K562 (cell line): Measurements from ENCODE around the gene TMPRSS11B. TPM values are rescaled to one million over a fixed set of nuclear protein-coding genes. Genes with fewer than 3 reads are reported as not detected.

Experiments
- ATAC-seq: fragments of 200-7000 bp; cut with Tn5 transposase; 3 replicates; pipeline ENCODE4 v1.9.1; 2020; ENCODE audit warnings: moderate library complexity
- BruUV-seq: library from RNA; stranded (reverse); fragments of 400-500 nt; replicated peaks from 2 replicates; lab custom pipeline; 2021; lab: Mats Ljungman, UMichigan
- CTCF ChIA-PET: fragments of 300-600 bp; formaldehyde crosslinking; extraction: SDS; loops from one replicate; lab custom pipeline; 2021; ENCODE audit warnings: low intra/inter-chr PET ratio; lab: Yijun Ruan, JAX
- POLR2A ChIA-PET: fragments of 300-600, 350-650 bp; sonication (Branson Sonifier 250); formaldehyde crosslinking; extraction: SDS; loops from one replicate; lab custom pipeline; 2021; ENCODE audit warnings: antibody characterized with exemption, inconsistent platforms; lab: Yijun Ruan, JAX
- DNase-seq, 4 experiments: peaks; one replicate each; pipeline versions ENCODE4 v3.0.0 to v3.0.0-alpha.2; 2011 to 2018; ENCODE audit warnings: low spot score in 3 of 4, mixed read lengths in 3 of 4; ENCODE audit errors: extremely low read depth in 1 of 4
- FAIRE-seq: peaks from 2 replicates; lab custom pipeline; 2011; peaks lifted over from hg19 to GRCh38; lab: Jason Lieb, UNC
- H2AFZ ChIP-seq: 2 replicates; pipeline ENCODE4 v1.6.0; 2011; ENCODE audit warnings: low read depth, low read length, control low read depth, inconsistent platforms
- H3K27ac ChIP-seq: fragments of 200-600 bp; 3 replicates; pipeline ENCODE4 v1.8.0; 2011; ENCODE audit warnings: low read depth, mild to moderate bottlenecking, control low read depth, inconsistent platforms, low read length, moderate library complexity, mixed read lengths; ENCODE audit errors: extremely low read depth
- H3K27me3 ChIP-seq, 2 experiments: fragments of 300-600 bp in 1 of 2; 2 replicates in 1 of 2; 3 replicates in 1 of 2; pipeline versions ENCODE4 v1.6.0 to v1.8.0; 2011; ENCODE audit warnings: inconsistent platforms in 2 of 2, low read length in 2 of 2, mild to moderate bottlenecking in 1 of 2, mixed read lengths in 1 of 2, moderate library complexity in 1 of 2; ENCODE audit not compliant: control insufficient read depth in 2 of 2, insufficient read depth in 2 of 2
- H3K36me3 ChIP-seq: fragments of 300-600 bp; 3 replicates; pipeline ENCODE4 v1.8.0; 2011; ENCODE audit warnings: mild to moderate bottlenecking, low read length, inconsistent platforms; ENCODE audit not compliant: control insufficient read depth, insufficient read depth
- H3K4me1 ChIP-seq, 2 experiments: fragments of 200-600 bp in 1 of 2; replicated peaks in 1 of 2; 2 replicates in 1 of 2; 3 replicates in 1 of 2; pipeline versions ENCODE4 v1.5.1 to v1.8.0; 2011; ENCODE audit warnings: inconsistent platforms in 2 of 2, low read length in 2 of 2, mild to moderate bottlenecking in 1 of 2, mixed read lengths in 1 of 2, moderate library complexity in 1 of 2; ENCODE audit not compliant: control insufficient read depth in 2 of 2, insufficient read depth in 2 of 2
- H3K4me2 ChIP-seq: 2 replicates; pipeline ENCODE4 v1.6.1; 2011; ENCODE audit warnings: low read length, control low read depth, inconsistent platforms, mixed read lengths; ENCODE audit not compliant: insufficient read depth
- H3K4me3 ChIP-seq: fragments of 200-600 bp; sonication (generic), shearing (Covaris generic); 2 replicates; pipeline ENCODE4 v1.5.1; 2016; ENCODE audit warnings: control low read depth, inconsistent platforms
- H3K79me2 ChIP-seq: fragments of 200-600 bp; 3 replicates; pipeline ENCODE4 v1.8.0; 2011; ENCODE audit warnings: low read length, inconsistent platforms; ENCODE audit not compliant: control insufficient read depth, insufficient read depth
- H3K9ac ChIP-seq, 2 experiments: 2 replicates each; pipeline versions ENCODE4 v1.6.0 to v1.6.1; 2011; ENCODE audit warnings: low read depth in 2 of 2, low read length in 2 of 2, control low read depth in 1 of 2, inconsistent platforms in 1 of 2, mild to moderate bottlenecking in 1 of 2, mixed read lengths in 1 of 2; ENCODE audit not compliant: insufficient read depth in 1 of 2
- H3K9me1 ChIP-seq: one replicate; pipeline ENCODE4 v1.6.0; 2011; ENCODE audit warnings: inconsistent platforms, mild to moderate bottlenecking, low read length, moderate library complexity; ENCODE audit not compliant: control insufficient read depth, insufficient read depth
- H3K9me3 ChIP-seq: replicated peaks from 2 replicates; pipeline ENCODE4 v1.5.1; 2011; ENCODE audit warnings: low read depth, low read length, inconsistent platforms; ENCODE audit not compliant: control insufficient read depth, insufficient read depth
- H4K20me1 ChIP-seq: replicated peaks from 2 replicates; pipeline ENCODE4 v1.6.1; 2011; ENCODE audit warnings: low read length, inconsistent platforms, mixed read lengths; ENCODE audit not compliant: control insufficient read depth, insufficient read depth
- CEBPB ChIP-seq: fragments of 450-650 bp; IDR thresholded peaks from 2 replicates; pipeline ENCODE4 v1.6.1; 2016; ENCODE audit warnings: missing genetic modification characterization, missing compliant biosample characterization
- CLOCK ChIP-seq: fragments of 250-450 bp; sonication (Bioruptor Pico); IDR thresholded peaks from 2 replicates; pipeline ENCODE4 v1.4.0; 2020; ENCODE audit warnings: mild to moderate bottlenecking, moderate library complexity, borderline replicate concordance
- NONO ChIP-seq, 2 experiments: fragments of 200-400 bp in 1 of 2; fragments of 450-650 bp in 1 of 2; formaldehyde crosslinking in 1 of 2; IDR thresholded peaks; 2 replicates each; pipeline ENCODE4 v1.6.1; 2017; ENCODE audit warnings: low read depth in 2 of 2, mild to moderate bottlenecking in 2 of 2, moderate library complexity in 2 of 2, low read length in 1 of 2
- RUNX1 ChIP-seq: sonication (generic); IDR thresholded peaks from 2 replicates; pipeline ENCODE4 v1.6.1; 2016; ENCODE audit warnings: antibody characterized with exemption, low read depth
- ZNF77 ChIP-seq: fragments of 250-450 bp; sonication (Bioruptor Pico); IDR thresholded peaks from 2 replicates; pipeline ENCODE4 v1.5.0; 2020
- WGBS: fragments of 100-300 bp; shearing (Covaris generic); methylation state at CpG from one replicate; pipeline ENCODE4 v1.1.6; 2016; ENCODE audit warnings: low coverage, mixed read lengths; ENCODE audit not compliant: insufficient coverage; ENCODE audit errors: missing lambda C conversion rate; 5-methylcytosine and 5-hydroxymethylcytosine counted together
- in situ Hi-C: fragments of 300-500 bp; cut with MboI; formaldehyde crosslinking; loops from 4 replicates; pipeline ENCODE4 v1.15.0; 2018; ENCODE audit warnings: inconsistent platforms, mixed read lengths
- intact Hi-C: fragments of 100-400 bp; cut with micrococcal nuclease; formaldehyde crosslinking; loops from 2 replicates; pipeline ENCODE4 v1.14.2; 2022
- polyA plus RNA-seq, 8 experiments: library from polyadenylated mRNA; depleted of rRNA in 4 of 8; stranded (reverse) in 5 of 8; unstranded in 3 of 8; fragments of >200 nt; fragmentation: Nextera tagmentation in 2 of 8; fragmentation: Illumina TruSeq in 1 of 8; extraction: Ambion mirVana in 2 of 8; extraction: Trizol in 1 of 8; gene quantifications; 2 replicates each; pipeline versions ENCODE4 v1.2.1 to v1.2.3, GENCODE V29; 2011 to 2014; ENCODE audit warnings: inconsistent platforms in 1 of 8, missing spikeins in 1 of 8
- total RNA-seq, 7 experiments: library from RNA; depleted of rRNA in 6 of 7; stranded (reverse); fragments of >200 nt in 6 of 7; fragmentation: Illumina TruSeq in 2 of 7; extraction: Trizol in 2 of 7; gene quantifications; 2 replicates each; pipeline versions ENCODE4 v1.2.1 to v1.2.3, GENCODE V29; 2011 to 2021; ENCODE audit warnings: low replicate concordance in 1 of 7

The TMPRSS11B gene
- total and polyA plus RNA-seq, 9 of the 15 experiments (the other 6 are each of a cell fraction or from before 2014, with no cell fraction given), result 0.03 to 0.07 TPM; not detected in 7

GRCh38 chr4:68218044-68218443, 27.4 kb downstream of the TMPRSS11B start:
- ChIA-PET POLR2A (no interaction called here), CTCF (no interaction called here)
- Histone ChIP-seq H3K4me2 (no peak overlapping the region), H3K9me1 (no peaks in the 10 kb centered on the region), H3K27me3 (no peaks in the 10 kb centered on the region), H3K27ac (no peak overlapping the region), H3K79me2 (no peaks in the 10 kb centered on the region), H3K9me3 (no peaks in the 10 kb centered on the region), H3K9ac (no peak overlapping the region), H4K20me1 (no peaks in the 10 kb centered on the region), H3K36me3 (no peaks in the 10 kb centered on the region), H3K4me1 (no peaks in the 10 kb centered on the region), H2AFZ (no peak overlapping the region), H3K4me3 (no peak overlapping the region)
- no peak for DNase-seq
- no peak for ATAC-seq
- TF ChIP-seq CEBPB (tag), result no peak
- no TSS peak for BruUV-seq
- FAIRE-seq, result no peak
- intact Hi-C loops (no loop called here), in situ Hi-C loops (no loop called here)
- 0% methylated on average over 1 of the region's 1 CpG for WGBS

DNA sequence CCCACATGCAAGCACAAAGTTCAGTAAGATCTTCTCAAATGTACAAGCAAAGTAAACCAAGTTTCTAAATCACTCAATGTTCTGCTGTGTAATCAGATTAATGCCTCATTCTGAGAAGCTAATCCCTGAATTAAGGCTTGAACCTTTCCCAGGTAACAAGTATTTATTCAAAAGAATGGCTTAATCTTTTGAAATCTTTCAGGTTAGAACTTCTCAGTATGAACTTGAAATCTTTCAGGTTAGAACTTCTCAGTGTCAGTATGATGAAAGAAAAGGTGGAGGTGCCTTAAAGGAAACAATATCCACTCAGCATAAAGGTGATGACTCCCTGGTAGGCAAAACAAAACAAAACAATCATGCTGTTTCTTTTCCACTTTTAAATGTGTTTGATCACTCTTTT, 29.0 kb downstream of the TMPRSS11B start:
- Histone ChIP-seq H3K4me2 (no peak overlapping the region), H3K36me3 (no peaks in the 10 kb centered on the region), H3K27me3 (no peaks in the 10 kb centered on the region)
- intact Hi-C loops, result no loop called here
- no peak for TF ChIP-seq RUNX1
- no peak for TF ChIP-seq NONO (IDR thresholded peaks at IDR 0.05; ENCODE audit: low read depth in 2 of 2, low read length in 1 of 2)
- TF ChIP-seq ZNF77, result no peak
- TF ChIP-seq CLOCK (CRISPR knock-in tag), result no peak
- TF ChIP-seq, all 486 proteins: peak for 0
- ATAC-seq (no peak), FAIRE-seq (no peak), DNase-seq (no peak)
- Histone ChIP-seq H3K79me2 (no peaks in the 10 kb centered on the region), H3K9me1 (no peaks in the 10 kb centered on the region), H3K4me1 (no peaks in the 10 kb centered on the region), H3K27ac (no peak overlapping the region), H3K9me3 (no peaks in the 10 kb centered on the region), H4K20me1 (no peaks in the 10 kb centered on the region), H2AFZ (no peak overlapping the region), H3K9ac (no peak overlapping the region), H3K4me3 (no peak overlapping the region)
- in situ Hi-C loops, result no loop called here
- no TSS peak for BruUV-seq
- POLR2A ChIA-PET, result no interaction called here
- CTCF ChIA-PET, result no interaction called here
